Activated CD4-positive, CD25-positive, alpha-beta regulatory T cell (primary cell): ENCODE data around the gene RAB11FIP3.
A peak's percentile ranks its signal among the peaks of the same experiment; 100 is the strongest.
"Not testable (repeated sequence)": the region's sequence is repeated elsewhere in the genome, so short reads cannot be mapped to it uniquely, and the experiment has no call there.

ENCODE experiments used
- DNase-seq, 4 experiments: peaks; one replicate each; lab custom pipeline; 2025; lab: John Stamatoyannopoulos, UW

The RAB11FIP3 gene, protein sequence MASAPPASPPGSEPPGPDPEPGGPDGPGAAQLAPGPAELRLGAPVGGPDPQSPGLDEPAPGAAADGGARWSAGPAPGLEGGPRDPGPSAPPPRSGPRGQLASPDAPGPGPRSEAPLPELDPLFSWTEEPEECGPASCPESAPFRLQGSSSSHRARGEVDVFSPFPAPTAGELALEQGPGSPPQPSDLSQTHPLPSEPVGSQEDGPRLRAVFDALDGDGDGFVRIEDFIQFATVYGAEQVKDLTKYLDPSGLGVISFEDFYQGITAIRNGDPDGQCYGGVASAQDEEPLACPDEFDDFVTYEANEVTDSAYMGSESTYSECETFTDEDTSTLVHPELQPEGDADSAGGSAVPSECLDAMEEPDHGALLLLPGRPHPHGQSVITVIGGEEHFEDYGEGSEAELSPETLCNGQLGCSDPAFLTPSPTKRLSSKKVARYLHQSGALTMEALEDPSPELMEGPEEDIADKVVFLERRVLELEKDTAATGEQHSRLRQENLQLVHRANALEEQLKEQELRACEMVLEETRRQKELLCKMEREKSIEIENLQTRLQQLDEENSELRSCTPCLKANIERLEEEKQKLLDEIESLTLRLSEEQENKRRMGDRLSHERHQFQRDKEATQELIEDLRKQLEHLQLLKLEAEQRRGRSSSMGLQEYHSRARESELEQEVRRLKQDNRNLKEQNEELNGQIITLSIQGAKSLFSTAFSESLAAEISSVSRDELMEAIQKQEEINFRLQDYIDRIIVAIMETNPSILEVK

DNA sequence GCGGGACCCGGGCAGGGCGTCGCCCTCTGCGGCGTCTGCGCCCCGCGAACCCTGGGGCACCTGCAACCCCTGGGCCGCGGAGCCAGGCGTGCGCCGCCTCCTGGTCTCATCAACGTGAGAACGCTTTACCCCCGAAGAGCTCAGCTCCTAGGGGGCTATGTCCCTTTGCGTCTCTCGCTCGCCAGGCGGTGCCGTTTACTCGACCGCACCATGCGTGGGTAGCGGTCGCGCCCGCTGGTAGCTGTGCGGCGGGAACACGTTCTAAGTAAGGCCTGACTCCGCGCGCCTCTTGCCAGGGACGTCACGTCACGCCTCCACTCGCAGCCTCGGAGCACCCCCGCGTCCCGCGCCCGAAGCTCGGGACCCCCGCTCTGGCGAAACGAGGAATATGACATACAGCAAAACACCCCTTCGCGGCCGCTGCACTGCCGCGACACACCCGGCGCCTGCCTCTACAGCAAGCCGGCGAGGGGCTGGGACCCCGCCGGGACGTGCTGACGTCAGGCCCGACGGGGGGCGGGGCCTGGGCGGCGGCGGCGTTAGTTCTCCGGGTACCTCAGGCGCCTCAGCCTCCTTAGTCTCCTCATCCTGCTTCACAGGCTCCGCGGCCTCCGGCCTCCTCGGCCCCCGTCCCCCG lies at the start of gene RAB11FIP3:
TSS of gene RAB11FIP3 (plus strand) at position 568 of the 637 bp plus-strand sequence. CDS start 358 bp downstream, outside the sequence.
- DNase-seq, result peak; percentile 48 to 74 (median 68)

DNA sequence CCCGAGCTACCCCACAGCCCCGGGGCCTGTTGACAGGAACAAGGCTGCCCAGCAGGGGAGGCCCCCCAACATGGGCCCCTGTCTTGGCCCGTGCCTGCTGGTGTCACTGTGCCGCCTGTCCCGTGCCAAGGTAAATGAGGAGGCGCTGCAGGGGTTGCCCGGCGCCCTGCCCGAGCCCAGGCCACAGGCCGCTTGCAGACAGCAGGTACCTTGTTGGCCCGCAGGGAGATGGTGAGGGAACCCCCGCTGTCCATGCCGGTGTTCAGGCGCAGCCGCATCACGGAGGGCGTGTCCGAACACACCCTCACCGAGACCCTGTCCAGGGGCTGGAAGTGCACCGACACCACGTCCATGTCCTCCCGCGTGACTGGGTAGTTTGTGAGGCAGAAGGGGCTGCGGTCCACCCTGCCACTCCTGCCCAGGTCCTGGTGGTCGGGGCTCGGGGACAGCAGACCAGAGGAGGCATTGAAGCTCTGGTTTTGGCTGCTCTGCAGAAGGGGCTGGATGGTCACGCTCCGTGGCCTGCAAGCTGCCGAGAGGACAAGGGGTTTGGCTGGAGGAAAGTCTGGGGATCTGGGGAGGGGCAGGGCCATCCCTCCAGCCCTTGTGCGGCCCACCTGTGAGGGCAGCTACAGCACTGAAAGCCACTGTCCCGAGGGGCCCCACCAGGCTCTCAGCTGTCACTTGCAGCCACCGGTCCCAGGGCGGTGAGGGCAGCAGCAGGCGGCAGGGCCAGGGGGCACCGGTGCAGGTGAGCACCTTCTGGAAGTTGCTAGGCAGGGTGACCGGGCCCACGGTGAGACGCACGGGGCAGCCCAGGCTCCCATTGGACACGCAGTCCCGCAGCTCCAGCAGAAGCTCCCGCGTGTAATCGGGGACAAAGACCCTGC lies 49.3 kb upstream of the RAB11FIP3 start:
- DNase-seq, result no peak

GRCh38 chr16:376817-377418 lies 48.5 kb upstream of the RAB11FIP3 start:
- no peak for DNase-seq

DNA sequence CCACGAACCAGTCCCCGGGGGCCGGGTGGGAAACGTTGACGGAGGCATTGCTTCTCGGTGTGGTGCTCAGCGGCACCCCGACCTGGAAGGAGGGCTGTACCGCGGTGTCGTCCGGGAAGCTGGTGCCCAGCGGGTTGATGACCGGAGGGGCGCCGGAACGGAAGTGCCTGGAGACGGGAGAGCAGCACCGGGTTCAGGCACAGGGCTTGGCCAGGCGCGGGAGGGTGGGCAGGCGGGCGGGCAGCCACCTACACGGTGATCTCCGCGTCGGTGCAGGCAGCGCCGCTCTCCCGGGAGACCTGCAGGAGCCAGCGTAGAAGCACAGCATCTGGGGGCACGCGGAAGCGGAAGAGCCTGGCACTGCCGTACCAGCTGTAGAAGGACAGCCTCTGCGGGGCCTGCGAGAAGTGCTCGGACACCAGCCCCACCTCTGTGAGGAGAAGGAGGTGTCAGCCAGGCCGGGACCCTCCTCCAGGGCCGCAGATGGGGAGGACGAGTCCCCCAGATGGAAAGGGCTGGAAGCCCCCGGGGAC lies 48.0 kb upstream of the RAB11FIP3 start:
- no peak for DNase-seq

DNA sequence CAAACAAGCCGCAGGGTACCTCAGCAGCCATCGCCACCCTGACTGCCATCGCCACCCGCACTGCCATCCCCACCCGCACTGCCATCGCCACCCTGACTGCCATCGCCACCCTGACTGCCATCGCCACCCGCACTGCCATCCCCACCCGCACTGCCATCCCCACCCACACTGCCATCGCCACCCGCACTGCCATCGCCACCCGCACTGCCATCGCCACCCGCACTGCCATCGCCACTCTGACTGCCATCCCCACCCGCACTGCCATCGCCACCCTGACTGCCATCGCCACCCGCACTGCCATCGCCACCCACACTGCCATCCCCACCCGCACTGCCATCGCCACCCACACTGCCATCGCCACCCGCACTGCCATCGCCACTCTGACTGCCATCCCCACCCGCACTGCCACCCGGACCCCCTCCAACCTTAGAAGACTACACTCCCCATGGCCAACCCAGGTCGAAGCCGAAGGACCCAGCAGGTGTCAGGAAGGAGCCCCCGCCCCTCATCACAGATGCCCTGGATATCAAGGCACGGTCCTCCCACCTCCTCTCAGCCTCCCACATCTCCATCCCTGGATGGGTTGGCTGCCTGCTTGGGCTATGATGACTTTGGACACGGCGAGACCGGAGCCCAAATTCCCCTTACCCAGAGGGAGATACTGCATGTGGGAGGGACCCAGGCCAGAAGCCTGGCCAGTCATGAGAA lies 47.2 kb upstream of the RAB11FIP3 start:
- not testable (repeated sequence) for DNase-seq

- DNase-seq, result no peak
Measured at GRCh38 chr16:378821-379182, 46.6 kb upstream of the RAB11FIP3 start.

GRCh38 chr16:379183-379960 lies 46.1 kb upstream of the RAB11FIP3 start:
- DNase-seq, result no peak

DNA sequence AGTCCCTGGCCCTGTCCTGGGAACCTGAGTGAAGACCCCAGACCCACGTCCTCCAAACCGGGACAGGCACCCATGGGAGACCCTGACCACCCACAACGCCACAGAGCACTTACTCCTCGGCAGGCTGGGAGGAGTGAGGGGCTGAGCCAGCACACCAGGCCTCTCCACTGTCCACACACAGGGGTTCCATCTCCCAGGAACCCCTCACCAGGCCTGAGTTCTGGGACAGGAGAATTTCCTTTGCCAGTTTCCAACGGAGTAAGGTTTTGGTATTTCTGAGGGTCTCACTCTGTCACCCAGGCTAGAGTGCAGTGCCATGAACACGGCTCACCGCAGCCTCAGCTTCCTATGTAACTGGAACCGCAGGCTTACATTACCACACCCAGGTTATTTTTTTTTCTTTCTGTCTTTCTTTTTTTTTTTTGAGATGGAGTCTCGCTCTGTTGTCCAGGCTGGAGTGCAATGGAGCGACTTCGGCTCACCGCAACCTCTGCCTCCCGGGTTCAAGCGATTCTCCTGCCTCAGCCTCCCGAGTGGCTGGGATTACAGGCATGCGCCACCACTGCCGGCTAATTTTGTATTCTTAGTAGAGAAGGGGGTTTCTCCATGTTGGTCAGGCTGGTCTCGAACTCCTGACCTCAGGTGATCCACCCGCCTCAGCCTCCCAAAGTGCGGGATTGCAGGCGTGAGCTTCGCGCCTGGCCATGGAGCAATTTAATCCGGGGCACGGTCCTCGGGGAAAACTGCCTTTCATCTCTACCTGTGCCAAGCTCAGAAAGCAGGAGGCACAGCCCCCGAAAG lies 45.3 kb upstream of the RAB11FIP3 start:
- no peak for DNase-seq

- no peak for DNase-seq
Measured at GRCh38 chr16:380762-381011, 44.8 kb upstream of the RAB11FIP3 start.

GRCh38 chr16:381012-381788 lies 44.2 kb upstream of the RAB11FIP3 start:
- no peak for DNase-seq

DNA sequence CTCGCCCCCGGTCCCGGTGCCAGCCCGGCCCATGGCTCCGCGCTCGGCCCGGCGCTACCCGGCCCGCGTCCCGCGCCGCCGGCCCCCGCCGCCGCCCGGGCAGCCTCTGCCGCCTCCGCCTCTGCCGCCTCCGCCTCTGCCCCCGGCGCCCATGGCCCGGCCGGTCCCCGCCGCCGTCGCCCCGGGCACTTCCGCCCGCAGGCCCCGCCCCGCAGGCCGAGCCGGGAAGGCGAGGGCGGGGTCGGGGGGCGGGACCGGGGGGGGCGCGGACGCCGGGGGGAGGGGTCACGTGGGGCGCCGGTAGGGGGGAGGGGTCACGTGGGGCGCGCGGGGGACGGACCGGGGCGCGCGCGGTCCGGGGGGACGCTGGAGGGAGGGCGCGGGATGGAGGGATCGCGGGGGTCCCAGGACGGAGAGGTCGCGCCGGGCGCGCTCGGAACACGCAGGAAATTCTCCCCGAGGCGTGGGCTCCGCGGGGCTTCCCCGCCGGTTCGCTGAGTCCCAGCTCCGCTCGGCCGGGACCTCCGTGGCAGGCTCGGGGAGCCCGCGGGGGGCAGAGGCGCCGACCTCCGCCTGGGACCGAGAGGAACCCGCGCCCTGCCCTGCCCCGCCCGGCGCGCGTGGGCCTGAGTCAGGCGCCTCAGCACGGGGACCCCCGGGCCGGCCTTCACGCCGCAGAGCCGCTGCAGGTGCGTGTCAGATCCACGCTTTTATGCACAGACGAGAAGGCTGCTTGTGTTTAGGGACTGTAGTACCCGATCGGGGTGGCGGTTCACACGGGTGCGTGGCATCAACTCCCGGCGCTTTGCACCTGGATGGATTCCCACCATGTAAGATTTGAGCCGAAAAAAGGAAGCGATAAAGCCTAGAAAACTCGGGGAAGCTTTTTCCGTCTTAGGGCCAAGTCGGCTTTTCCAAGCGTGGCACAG lies 43.4 kb upstream of the RAB11FIP3 start, which contains the start of gene PGAP6:
TSS of gene PGAP6 (minus strand) at position 190 of the 929 bp plus-strand sequence. CDS start at position 33, 157 bp downstream.
- DNase-seq, result peak; percentile 49 to 69 (median 54)

DNA sequence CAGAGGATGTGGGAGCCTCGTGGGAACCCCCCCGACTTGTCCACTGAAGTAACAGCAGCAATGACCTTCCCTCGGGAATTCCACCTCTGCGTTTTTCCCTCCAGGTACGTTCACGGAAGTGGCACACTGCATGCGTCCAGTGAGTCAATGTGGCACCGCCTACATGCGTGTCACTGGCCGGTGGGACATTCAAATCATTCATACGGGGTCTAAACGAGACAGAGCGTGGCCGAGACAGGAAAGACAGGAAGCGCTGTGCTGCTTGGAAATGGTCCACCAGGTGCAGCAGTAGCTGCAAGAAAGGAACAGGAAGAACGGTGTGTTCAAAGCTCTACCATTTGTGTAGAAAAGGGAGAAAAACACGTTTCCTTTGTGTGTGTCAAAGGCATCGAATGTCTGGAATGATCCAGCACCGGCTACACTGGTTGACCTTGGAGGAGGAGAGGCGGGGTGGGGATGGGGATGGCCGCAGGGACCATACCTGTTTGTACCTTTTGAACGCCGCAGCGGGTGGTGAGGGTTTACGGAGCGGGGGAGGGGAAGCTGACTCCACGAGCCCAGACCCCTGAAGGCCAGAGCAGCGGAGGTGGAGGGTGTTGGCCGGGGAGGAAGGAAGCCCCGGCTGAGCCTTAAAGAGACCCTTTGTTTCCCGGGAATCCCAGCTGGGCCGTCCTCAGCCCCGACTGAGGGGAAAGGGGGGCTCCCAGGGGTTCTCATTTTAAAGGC lies 42.0 kb upstream of the RAB11FIP3 start:
- DNase-seq, result no peak

DNA sequence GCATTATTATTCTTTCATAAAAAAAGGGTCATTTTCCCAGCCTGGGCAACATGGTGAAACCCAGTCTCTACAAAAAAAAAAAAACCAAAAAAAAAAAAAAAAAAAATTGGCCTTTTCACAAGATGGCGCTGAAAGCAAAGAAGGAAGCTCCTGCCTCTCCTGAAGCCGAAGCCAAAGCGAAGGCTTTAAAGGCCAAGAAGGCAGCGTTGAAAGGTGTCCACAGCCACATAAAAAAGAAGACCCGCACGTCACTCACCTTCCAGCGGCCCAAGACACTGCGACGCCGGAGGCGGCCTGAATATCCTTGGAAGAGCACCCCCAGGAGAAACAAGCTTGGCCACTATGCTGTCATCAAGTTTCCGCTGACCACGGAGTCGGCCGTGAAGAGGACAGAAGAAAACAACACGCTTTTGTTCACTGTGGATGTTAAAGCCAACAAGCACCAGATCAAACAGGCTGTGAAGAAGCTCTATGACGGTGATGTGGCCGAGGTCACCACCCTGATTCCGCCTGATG lies 38.8 kb upstream of the RAB11FIP3 start:
- DNase-seq, result no peak

DNA sequence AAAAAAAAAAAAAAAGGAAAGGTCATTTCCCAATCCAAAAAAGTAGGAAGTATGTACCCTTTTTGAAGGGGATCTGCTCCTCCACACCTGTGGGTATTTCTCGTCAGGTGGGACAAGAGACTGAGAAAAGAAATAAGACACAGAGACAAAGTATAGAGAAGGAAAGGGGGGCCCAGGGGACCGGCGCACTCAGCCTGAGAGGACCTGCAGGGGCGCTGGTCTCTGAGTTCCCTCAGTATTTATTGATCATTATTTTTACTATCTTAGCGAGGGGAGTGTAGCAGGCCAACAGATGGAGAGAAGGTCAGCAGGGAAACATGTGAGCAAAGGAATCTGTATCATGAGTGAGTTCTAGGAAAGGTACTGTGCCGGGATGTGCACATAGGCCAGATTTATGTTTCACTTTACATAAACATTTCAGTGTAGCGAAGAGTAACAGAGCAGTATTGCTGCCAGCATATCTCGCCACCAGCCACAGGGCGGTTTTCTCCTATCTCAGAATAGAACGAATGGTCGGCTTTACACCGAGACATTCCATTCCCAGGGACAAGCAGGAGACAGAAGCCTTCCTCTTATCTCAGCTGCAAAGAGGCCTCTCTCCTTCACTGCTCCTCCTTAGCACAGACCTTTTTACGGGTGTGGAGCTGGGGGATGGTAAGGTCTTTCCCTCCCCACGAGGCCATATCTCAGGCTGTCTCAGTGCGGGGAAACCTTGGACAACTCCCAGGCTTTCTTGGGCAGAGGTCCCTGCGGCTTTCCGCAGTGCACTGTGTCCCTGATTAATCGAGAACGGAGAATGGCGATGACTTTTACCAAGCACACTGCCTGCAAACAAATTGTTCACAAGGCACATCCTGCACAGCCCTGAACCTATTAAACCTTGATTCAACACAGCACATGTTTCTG lies 37.4 kb upstream of the RAB11FIP3 start:
- DNase-seq, result not testable (repeated sequence)

GRCh38 chr16:389352-389751 lies 36.1 kb upstream of the RAB11FIP3 start:
- no peak for DNase-seq
